Lung (tissue), 12 donors: ENCODE measurements around the gene CPLX3. TPM values are rescaled to one million over a fixed set of nuclear protein-coding genes. Genes with fewer than 3 reads are reported as not detected.
A peak's percentile ranks its signal among the peaks of the same experiment; 100 is the strongest.

ENCODE experiments used
- ATAC-seq: fragments of 200-7000 bp; cut with Tn5 transposase; one replicate; pipeline ENCODE4 v1.9.1; 2020; ENCODE audit warnings: moderate number of reproducible peaks; ENCODE audit not compliant: insufficient read depth, low FRiP score
- DNase-seq, 3 donors: peaks; one replicate each; pipeline ENCODE4 v3.0.0-alpha.2; 2013 to 2017
- H3K27ac ChIP-seq, 2 donors: one replicate each; pipeline ENCODE4 v1.5.1; 2013; ENCODE audit warnings: mild to moderate bottlenecking in 2 of 2, moderate library complexity in 2 of 2, control low read depth in 1 of 2, inconsistent platforms in 1 of 2, low read depth in 1 of 2, low read length in 1 of 2
- H3K27me3 ChIP-seq, 3 donors: one replicate each; pipeline ENCODE4 v1.5.1; 2013; ENCODE audit warnings: low read length in 2 of 3; ENCODE audit not compliant: control insufficient read depth in 3 of 3, insufficient read depth in 3 of 3
- H3K36me3 ChIP-seq, 4 donors: one replicate each; pipeline ENCODE4 v1.5.1; 2013; ENCODE audit warnings: low read length in 4 of 4, mild to moderate bottlenecking in 1 of 4, moderate library complexity in 1 of 4; ENCODE audit not compliant: control insufficient read depth in 4 of 4, insufficient read depth in 4 of 4
- H3K4me1 ChIP-seq, 5 donors: one replicate each; pipeline ENCODE4 v1.5.1; 2013; ENCODE audit warnings: low read length in 5 of 5, mild to moderate bottlenecking in 2 of 5, moderate library complexity in 1 of 5; ENCODE audit not compliant: control insufficient read depth in 5 of 5, insufficient read depth in 5 of 5
- H3K4me3 ChIP-seq: one replicate; pipeline ENCODE4 v1.5.1; 2013; ENCODE audit warnings: mild to moderate bottlenecking, control low read depth, moderate library complexity
- H3K9ac ChIP-seq, 2 donors: one replicate each; pipeline ENCODE4 v1.5.1; 2013; ENCODE audit warnings: low read length in 2 of 2, control low read depth in 1 of 2; ENCODE audit not compliant: insufficient read depth in 1 of 2
- H3K9me3 ChIP-seq, 4 donors: one replicate each; pipeline ENCODE4 v1.5.1; 2013; ENCODE audit warnings: low read length in 3 of 4, mild to moderate bottlenecking in 1 of 4, moderate library complexity in 1 of 4; ENCODE audit not compliant: control insufficient read depth in 4 of 4, insufficient read depth in 3 of 4
- WGBS, 2 donors: extraction: QIAGEN DNeasy Blood & Tissue Kit; methylation state at CpG; one replicate each; pipeline ENCODE4 v1.1.7; 2013; 5-methylcytosine and 5-hydroxymethylcytosine counted together
- polyA plus RNA-seq, 2 donors: library from polyadenylated mRNA; stranded (reverse); fragments of 200-250 nt; gene quantifications; one replicate each; pipeline ENCODE4 v1.2.1, GENCODE V29; 2013
- total RNA-seq, 2 donors: library from RNA; depleted of rRNA in 1 of 2; stranded (reverse); fragments of >200 nt in 1 of 2; gene quantifications; one replicate each; pipeline ENCODE4 v1.2.1, GENCODE V29; 2014 to 2021
- TF ChIP-seq, protein P1 (sequence below): IDR thresholded peaks from 2 replicates; pipeline ENCODE4 v1.5.1; 2012; ENCODE audit warnings: mild to moderate bottlenecking; ENCODE audit errors: control extremely low read depth, extremely low read depth
- donor health status: control.
- donor health status: control.
- donor health status: Bipolar disorder and iron deficiency.
- donor health status: healthy.
- donor health status: DM: yes; HTN: yes; CAD: no.

CPLX3 gene
- total and polyA plus RNA-seq, 4 donors: 0.10 to 0.13 TPM; not detected in 2

DNA sequence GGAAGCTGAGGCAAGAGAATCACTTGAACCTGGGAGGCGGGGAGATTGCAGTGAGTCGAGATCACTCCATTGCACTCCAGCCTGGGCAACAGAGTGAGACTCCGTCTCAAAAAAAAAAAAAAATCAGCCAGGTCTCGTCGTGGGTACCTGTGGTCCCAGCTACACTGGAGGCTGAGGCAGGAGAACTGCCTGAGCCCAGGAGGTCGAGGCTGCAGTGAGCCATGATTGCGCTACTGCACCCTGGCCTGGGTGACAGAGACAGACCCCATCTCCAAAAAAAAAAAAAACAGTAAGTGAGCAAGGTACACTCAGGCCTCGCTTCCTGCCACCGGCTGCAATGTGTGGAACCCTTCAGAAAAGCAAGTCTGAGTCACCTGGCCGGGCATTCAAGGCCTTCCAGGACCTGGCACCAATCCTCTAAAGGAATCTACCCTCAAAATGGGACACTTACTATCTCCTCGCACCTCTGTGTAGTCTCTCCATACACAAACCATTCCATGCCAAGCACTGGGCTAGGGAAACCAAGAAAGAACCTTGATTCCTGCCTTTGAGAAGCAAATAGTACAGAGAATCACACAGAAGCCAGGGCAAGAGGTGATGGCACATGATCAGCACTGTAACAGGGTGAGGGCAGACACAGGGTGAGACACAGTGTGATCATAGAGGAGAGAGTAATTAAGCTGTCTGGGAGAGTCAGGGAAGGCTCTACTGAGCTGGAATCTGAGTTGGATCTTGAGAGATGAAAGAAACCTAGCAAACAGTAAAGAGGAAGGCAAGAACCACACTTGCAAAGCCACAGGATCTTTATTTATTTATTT is 37.0 kb downstream of the CPLX3 start:
- TF ChIP-seq, protein P1, sequence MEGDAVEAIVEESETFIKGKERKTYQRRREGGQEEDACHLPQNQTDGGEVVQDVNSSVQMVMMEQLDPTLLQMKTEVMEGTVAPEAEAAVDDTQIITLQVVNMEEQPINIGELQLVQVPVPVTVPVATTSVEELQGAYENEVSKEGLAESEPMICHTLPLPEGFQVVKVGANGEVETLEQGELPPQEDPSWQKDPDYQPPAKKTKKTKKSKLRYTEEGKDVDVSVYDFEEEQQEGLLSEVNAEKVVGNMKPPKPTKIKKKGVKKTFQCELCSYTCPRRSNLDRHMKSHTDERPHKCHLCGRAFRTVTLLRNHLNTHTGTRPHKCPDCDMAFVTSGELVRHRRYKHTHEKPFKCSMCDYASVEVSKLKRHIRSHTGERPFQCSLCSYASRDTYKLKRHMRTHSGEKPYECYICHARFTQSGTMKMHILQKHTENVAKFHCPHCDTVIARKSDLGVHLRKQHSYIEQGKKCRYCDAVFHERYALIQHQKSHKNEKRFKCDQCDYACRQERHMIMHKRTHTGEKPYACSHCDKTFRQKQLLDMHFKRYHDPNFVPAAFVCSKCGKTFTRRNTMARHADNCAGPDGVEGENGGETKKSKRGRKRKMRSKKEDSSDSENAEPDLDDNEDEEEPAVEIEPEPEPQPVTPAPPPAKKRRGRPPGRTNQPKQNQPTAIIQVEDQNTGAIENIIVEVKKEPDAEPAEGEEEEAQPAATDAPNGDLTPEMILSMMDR: no peak
- no peak for ATAC-seq
- no peak overlapping the region for H3K9ac ChIP-seq
- H3K27ac ChIP-seq: peak overlapping the region; percentile 34 to 35
- WGBS, 2 donors: 78 to 79% methylated on average over 11 of the region's 11 CpGs
- H3K36me3 ChIP-seq: peaks cover 0 to 1% (median 0%) of the 10 kb centered on the region in 4 donors
- no peak for DNase-seq
- no peaks in the 10 kb centered on the region for H3K9me3 ChIP-seq
- H3K4me3 ChIP-seq: no peak overlapping the region
- peaks cover 0 to 20% (median 0%) of the 10 kb centered on the region in 5 donors for H3K4me1 ChIP-seq
- H3K27me3 ChIP-seq: no peaks in the 10 kb centered on the region

DNA sequence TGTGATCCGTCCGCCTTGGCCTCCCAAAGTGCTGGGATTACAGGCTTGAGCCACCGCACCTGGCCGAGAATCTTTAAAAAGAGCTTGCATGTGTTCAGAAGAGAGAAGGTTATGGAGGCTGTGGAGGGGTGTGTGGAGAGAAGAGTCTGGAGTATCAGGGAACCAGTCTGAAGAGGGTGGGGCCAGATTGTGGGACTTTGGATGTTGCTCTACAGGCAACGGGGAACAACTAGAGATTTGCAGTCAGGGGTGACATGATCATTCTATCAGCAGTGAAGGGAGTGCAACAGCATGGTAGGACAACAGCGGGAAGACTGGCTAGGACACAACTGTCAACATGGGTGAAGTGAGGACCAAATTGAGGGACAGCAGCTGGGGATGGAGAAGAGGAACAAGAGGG is 37.9 kb downstream of the CPLX3 start:
- TF ChIP-seq, protein P1: no peak
- H3K4me3 ChIP-seq: no peak overlapping the region
- no peak overlapping the region for H3K9ac ChIP-seq
- H3K27ac ChIP-seq: no peak overlapping the region
- no peaks in the 10 kb centered on the region for H3K27me3 ChIP-seq
- DNase-seq (no peak), ATAC-seq (no peak)
- 90 to 92% methylated on average over 6 of the region's 6 CpGs for WGBS, 2 donors
- H3K36me3 ChIP-seq: peaks cover 0 to 1% (median 0%) of the 10 kb centered on the region in 4 donors
- no peaks in the 10 kb centered on the region for H3K9me3 ChIP-seq
- H3K4me1 ChIP-seq: peaks cover 0 to 23% (median under 1%) of the 10 kb centered on the region in 5 donors

DNA sequence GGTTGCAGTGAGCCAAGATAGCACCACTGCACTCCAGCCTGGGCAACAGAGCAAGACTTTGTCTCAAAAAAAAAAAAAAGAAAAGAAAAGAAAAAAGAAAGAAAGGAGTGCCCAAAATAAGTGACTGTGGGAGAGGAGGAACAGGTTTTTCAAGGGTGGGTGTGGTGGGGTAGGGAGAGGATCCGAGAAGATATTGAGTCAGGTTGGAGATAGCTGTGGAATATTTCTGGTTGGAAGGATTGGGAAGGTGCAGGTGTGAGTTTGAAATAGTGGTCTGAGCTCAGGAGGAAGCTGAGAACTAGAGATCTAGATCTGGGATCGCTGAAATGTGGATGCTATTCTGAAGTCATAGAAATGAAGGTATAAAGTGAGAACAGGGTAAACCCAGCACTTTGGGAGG is 38.9 kb downstream of the CPLX3 start:
- ATAC-seq: no peak

More for the DNA sequence above, 38.9 kb downstream of the CPLX3 start:
- no peaks in the 10 kb centered on the region for H3K27me3 ChIP-seq
- 65 to 70% methylated on average over 2 of the region's 2 CpGs for WGBS, 2 donors
- H3K4me1 ChIP-seq: peaks cover 0 to 24% (median 11%) of the 10 kb centered on the region in 5 donors
- H3K4me3 ChIP-seq: no peak overlapping the region
- DNase-seq: no peak
- H3K9ac ChIP-seq: no peak overlapping the region
- H3K9me3 ChIP-seq: no peaks in the 10 kb centered on the region
- peak overlapping the region in 1 of 2 donors; percentile 35 for H3K27ac ChIP-seq
- peaks cover 0 to 1% (median 0%) of the 10 kb centered on the region in 4 donors for H3K36me3 ChIP-seq
- TF ChIP-seq, protein P1: no peak
